DMS53 treated with DMSO at 0.1 percent for 48 hours (cell line): Measurements from ENCODE around the gene ZNF536.
"Not testable (repeated sequence)": the region's sequence is repeated elsewhere in the genome, so short reads cannot be mapped to it uniquely, and the experiment has no call there.

Experiments
- DNase-seq: peaks from one replicate; lab custom pipeline; 2025; ENCODE audit not compliant: unreplicated experiment; lab: John Stamatoyannopoulos, UW

ZNF536 gene

DNA sequence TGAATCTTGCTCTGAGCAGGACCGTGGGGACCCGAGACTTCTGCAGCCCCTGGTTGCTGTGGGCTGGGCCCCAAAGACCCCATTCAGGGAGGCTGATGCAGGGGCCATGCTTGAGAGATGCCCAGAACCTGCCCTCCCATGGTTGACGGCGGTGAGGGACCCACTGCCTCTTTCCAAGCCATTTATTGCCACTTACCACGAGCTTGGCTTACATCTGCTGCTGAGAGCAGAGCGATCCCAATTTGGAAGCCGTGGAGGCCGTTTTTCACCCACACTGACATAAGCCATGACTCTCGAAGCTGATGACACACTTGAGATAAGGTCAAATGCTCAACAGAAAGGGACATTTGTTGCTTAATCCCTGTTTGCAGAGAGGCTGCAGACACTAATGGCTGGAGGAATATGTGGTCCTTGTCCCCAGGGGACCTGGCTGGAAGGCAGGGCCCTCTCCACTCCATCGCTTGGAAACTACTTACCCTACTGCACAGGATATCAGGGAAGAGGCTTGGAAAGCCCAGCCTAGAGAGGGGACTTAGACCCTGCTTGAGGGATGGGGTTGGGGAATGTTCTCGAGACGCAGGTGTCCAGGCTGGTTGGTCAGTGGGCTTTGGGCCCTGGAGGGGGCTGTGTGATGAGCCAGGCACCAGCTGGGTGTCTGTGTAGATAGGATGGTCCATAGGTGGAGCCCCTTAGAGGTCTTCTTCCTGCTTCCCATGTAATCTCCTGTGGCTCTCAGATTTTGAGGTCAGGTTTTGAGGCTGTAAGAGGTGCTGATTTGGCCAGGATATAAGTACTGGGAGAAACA, 15.3 kb downstream of the ZNF536 start:
- no peak for DNase-seq

DNA sequence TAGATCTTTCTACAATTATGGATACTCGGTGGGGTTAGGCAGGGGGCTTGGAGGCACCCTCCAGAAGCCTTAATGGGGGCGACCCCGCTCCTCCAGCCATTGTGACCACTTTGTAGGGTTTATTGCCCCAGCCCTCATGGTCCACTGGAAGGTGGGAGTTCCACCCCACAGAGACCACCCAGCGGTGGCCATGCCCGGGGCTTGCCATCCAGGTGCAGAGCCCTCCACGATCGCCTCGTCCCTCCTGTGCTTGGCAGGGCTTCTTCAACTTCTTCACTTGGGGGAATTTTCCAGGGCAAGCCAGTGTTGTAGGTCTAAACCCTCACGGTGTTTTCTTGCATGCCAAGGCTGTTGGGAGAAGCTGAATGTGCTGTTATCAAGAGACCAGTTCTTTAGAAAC, 16.1 kb downstream of the ZNF536 start:
- DNase-seq, result no peak

DNA sequence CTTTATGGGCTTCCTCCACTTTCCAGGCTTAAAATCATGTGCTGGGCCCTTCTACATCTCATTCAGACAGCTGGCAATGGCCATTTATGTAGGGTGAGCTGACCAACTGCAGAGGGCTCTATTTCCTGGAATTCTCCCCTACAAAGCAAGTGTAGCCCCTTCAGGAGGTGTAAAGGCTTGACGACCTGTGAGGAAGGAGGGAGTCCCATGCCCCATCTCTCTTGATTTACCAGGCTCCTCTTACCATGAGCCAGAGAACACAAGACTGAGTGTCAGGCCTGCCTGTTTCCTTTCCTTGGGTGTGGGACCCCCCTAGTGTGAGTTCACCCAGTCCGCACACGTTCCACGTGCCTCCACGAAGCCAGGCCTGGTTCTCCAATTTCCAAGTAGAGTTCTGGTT, 16.6 kb downstream of the ZNF536 start:
- DNase-seq, result no peak

DNA sequence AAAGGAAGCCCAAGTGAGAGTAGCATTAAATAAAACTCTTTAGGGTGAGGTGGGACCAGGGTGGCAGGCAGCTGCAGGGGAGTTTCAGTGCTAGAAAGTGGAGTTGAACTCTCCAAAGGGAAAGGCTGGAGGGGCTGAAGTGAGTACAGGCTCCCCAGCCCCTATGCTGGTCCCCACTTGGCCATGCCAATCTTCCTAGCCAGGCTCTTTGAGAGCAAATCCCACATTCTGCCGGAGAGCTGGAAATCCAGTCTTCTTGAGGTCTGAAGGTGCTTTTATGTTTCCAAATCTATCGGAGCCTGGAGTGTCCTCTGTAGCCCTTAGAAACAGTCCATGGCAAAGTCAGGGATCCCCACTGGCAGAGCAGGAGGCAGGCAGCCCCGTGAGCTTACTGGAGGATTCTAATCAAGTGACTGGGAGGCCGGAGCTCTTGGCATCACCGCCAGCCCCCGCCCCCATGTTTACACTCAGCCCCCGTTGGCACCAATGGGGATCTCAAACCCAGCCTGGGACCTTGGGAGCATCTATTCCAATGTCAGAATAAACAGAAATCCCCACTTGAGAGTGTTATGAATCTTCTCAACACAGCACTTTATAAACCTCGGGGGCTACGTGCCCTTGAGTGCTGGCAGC, 18.3 kb downstream of the ZNF536 start:
- DNase-seq, result no peak

DNA sequence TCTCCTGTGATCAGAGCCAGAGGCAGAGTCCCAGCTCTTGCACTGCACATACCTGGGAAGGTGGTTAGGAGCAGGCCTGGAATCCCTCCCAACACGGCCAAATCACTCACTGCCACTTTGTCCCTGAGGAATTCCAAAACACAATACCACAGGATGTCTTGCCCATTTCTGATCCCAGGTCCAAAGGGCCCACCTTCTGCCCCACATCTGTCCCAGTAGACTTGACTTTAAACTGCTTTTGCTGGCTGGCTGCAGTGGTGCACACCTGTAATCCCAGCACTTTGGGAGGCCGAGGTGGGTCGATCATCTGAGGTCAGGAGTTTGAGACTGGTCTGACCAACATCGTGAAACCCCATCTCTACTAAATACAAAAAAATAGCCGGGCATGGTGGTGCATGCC, 18.9 kb downstream of the ZNF536 start:
- DNase-seq, result no peak

DNA sequence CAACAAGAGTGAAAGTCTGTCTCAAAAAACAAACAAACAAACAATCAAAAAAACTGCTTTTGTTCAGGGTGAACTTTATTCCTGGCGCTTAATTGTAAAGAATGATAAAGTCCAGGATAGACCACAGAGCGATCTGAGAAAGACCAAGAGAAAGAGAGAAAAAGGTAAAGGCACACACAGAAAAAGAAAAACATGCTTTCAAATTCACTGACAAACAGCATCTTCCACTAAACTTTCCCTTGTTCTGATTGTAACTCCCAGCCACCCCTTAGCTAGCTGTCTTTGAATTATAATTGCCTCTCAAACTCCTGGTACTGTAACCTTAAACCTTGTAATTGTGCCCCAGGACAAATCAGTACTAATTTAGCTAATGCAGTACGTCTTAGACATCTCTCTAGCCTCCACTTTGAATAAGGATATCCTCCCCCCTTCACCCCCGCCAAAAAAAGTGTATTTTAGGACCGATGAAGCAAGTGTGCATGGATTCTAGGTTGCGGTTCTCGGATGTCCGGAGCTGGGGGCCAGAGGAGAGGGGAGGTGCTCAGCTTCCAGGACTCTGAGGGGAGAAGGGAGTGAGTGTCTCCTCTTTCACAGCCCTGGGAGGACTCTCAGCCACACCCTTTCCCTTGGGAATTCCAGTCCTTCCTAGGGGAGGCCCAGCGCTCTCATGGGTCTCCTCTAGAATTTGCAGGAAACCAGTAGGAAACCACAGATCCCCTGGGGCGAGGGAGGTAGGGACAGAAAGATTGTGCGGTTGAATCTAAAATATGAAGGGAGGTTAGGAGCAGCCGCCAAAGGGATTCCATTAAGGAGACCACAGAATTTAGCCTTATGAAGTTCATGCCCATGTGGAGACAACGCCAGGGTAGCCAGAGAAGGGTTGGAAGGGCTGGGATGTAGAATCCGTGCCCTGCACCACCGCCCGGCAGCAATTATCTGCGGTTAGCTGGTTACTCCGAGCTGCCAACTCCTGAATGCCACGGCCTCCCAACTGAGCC, 19.7 kb downstream of the ZNF536 start:
- no peak for DNase-seq

DNA sequence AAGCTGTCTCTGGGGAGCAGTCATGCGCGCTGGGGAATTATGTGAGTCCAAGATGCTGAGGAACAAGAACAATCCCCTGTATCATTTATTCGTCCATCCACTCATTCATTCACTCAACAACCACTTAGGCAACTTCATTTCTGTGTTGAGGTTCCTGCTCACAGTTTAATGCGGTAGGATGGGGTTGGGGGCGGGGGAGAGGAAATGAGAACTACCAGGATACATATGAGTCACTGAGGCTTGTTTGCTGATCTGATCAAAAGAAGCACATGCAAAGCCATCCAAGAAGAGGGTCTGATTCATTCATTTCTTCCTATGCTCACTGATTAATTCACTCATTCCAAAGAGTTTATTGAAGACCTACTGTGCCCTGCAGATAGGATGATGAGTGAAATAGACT, 20.9 kb downstream of the ZNF536 start:
- no peak for DNase-seq

DNA sequence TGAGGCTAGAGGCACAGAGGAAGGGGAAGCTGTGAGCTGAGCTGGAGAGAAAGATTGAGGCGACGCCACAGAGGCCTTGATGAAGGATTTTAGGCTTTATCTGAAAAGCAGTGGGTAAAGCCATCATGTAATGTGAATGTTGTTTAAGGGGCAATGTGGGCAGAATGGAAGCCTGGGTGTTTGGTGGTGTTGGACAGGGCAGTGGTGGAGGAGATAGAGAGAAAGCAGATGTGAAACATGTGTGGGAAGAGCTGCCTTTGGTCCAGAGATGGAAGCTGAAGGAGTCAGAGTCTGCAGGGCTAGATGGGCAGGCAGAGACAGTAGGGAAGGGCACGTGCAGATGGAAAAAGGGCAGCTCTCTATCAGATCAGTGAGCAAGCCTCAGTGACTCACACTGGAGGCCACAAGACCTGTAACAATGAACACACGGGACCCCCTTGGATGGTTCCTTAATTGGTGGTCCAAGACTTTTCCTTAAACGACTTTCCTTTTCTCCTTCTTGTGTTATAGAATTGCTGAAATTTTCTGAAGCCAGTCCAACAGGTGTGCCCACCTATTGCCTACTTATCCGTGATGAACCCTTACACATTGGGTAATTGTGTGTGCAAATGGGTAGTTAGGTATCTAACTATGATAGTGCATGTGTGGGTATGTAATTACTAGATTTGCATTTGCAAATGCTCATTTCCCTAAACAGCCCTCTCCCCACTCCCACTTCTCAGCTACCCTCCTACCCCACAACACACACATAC, 21.7 kb downstream of the ZNF536 start:
- DNase-seq, result no peak

DNA sequence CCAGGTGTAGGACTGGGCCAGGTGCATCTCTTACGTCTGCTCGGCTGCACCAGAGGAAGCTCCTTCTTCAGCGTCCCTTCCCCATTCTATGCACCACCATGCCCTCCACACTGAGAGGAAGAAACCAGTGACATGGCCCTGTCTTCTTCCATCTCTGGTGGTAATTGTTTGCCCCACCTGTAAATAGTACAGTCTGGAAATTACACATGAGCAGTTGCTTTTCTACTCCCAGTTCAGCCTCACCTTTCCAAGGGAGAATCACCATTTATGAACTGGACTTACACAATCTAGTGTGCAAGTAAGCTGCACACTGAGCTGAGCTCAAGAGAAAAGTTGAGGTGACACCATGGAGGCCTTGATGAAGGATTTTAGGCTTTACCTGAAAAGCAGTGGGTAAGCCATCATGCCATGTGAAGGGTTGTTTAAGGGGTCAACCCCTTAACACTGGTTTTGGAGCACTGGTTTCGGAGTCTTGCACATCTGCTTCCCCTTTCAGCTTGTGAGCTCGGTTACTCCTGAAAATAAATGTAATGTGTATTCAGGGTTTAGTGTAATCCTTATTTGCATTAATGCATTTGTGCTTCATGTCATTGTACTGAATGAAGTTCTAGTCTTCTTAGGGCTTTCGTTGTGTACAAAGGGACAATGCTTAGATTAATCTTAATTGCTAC, 22.4 kb downstream of the ZNF536 start:
- DNase-seq, result no peak

DNA sequence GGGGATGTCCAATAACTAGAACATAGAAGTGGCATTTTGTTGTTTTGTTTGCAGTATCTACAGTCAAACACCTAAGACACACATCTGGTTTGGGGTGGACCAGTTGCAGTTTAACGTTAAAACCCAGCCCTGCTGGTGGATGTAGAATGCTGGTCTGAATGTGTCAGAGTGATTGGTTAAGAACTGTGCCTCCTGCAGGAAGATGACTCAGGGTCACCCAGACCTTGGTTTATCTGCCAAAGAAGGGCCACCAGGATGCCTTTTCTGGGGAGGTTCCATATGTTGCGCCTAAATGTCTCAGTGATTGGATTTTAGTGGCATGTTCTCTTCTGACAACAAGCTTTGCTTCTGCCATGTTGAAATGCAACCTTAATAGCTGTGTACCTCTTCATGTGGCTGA, 23.1 kb downstream of the ZNF536 start:
- DNase-seq, result no peak

DNA sequence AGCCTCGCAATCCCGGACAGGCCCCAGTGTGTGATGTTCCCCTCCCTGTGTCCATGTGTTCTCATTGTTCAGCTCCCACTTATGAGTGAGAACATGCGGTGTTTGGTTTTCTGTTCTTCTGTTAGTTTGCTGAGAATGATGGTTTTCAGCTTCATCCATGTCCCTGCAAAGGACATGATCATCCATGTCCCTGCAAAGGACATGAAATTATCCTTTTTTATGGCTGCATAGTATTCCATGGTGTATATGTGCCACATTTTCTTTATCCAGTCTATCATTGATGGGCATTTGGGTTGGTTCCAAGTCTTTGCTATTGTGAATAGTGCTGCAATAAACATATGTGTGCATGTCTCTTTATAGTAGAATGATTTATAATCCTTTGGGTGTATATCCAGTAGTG, 26.4 kb downstream of the ZNF536 start:
- not testable (repeated sequence) for DNase-seq

DNA sequence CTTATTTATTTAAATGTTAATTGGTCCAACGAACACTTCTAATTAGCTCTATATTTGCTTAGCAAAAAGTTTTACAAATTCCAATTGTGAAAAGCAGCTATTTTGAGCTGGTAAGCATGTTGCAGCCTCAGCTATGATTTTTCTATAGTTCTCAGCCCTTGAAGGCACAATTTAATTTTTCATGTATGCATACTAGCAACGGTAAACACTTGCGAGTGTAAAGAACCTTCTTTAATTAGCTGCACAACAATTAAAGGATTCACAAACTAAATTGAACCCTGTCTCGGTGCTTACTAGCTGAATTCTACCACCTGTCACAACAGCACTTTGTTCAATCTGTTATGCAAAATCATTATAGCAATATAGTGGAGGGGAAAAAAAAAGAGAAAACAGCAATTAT, 29.8 kb downstream of the ZNF536 start:
- no peak for DNase-seq

DNA sequence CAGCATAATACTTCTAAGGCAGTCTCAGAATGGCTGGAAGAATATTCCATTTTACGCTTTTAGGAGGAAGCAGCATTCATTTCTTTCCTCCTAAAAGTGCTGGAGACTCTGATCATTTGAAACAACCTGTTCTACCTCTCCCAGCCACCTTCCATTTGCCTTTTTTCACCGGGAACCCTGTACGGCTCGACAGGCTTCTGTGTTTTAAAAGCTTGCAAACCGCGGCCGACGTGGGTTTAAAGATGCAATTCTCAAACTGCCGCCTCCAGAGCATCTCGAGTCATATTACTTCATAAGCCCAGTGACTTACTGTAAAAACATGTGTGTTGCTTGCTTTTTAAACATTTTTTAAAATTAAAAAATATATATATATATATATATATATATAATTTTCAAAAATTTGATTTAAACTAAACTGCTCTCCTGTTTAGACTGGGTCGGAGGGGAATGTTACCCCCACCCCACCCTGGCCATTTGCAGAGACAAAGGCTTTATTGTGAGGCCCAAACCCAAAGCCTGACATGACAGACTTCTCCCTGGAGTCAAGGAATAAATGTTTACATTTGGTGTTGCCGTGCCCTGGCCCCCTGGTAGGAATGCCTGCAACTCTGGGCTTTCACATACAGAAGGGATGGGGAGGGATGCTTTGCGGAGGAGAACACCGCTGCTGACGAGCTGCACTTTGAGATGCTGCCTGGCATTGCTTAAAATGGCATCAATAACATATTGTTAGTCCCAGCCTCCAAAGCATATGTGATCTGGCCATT, 30.4 kb downstream of the ZNF536 start:
- no peak for DNase-seq

DNA sequence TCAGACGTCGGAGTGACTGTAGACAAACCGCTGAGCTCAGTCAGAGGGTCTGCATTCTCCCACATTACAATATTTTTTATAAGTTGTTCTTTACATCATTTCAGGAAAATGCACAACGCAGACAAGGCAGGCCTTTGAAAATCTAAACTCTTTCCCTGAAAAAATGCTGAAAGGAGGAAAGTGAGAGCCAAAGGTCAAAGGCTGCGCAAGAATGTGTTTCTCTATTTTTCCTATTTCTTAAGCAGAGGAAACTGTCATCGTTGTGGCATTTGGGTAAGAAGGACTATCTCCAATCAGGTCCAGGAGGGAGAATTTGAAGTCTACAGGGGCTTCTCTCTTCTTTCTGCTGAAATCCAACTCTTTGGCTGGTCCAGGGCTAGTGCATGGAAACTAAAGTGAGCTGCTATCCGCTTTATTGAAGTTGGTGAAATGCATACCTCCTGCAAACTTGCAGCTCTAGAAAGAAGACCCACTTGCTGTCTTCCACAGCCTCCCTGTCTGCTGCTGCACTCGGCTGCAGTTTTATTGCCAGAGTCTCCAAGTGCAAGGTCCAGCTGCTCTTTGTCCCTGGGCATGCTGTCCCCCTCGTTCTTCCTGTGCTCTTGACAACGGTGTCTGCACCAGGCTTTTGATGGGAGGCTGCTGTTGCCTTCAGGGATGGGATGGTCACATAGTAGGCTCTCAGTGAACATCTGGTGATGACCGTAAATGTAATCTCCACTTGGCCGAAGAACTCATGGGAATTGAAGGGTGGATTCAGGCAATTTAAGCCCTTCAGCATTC, 31.2 kb downstream of the ZNF536 start:
- no peak for DNase-seq

DNA sequence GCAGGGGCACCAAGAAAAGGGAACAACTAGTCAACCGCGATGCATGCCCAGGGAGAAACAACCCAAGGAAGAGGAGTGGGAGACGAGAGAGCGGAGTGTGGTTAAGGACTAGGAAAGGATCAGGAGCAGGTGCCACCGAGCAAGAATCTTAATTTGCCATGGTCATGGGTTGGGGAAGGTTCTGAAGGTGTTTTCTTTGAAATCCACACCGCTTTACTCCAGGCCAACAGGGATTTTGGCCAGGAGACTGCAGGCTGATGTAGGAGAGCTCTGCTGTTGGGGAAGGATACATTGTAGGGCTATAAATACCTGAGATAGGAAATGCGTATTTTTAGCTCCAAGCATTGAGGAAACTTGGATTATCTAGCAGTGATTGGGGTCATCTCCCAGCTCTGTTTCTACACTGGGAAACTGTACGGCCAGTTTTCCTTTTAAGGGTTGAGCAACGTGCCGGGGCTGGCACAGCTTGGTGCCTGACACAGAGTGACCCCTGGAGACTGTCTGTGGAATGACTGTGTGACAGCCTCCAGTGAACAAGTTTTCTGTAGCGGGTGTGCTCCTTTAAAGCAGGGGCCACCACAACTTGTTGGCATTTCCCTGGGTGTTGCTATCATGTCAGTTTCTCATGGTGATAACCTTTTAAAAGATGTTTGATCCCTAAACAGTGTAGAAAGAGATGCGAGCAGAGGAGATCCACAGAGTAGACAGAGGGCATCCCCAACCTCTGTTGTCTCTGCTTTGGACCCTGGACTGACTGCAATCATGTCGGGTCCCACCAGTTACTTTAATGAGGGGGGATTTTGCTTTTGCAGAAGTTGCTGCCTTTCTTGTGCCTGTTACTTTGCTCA, 34.3 kb downstream of the ZNF536 start:
- no peak for DNase-seq

DNA sequence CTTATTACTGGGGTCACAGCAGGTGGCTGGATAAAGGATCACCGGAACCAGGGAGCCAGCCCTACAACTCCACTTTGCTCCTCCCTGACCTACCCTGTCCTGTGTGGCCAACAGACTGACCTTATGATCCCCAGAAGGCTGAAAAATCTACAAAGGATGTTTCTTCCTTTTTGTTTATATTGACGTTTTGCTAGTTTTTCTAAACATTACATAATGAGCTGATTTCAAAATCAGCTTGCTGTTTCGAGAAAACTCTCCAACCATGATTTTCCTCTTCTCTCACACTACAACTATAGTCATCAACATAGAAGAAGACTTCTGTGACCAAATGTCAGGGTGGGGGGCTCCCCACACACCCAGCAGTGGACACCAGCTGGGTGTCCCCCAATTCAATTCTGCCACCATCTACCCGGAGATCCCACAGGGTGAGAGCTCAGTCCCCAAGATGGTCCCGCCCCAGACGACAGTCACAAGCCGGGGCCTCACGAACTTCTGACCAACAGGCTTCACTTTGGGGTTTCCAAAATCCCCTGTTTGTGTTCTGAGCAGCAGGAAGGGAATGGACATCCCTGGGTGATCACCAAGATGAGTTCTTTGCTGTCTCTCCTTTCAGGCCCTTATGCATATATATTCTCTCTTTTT, 35.0 kb downstream of the ZNF536 start:
- DNase-seq, result no peak

DNA sequence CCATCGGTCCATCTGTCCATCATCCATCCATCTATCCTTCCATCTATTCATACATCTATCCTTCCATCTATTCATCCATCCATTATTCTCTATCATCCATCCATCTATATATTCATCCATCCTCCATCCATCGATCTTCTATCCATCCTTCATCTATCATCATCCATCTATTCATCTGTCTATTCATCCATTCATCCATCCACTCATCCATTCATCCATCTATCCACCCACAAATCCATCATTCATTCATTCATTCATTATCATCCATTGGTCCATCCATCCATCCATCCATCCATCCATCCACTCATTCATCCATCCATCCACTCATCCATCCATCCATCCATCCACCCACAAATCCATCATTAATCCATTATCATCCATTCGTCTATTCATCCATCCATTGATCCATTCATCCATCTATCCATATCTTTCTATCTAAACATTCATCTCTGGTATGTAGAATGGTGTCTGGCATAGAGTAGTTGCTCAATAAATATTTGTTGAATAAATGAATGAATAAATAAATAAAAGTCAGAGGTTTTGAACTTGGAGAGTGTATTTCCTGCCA, 36.6 kb downstream of the ZNF536 start:
- no peak for DNase-seq
